ENCODE results near the gene LUC7L2. TPM values are rescaled to one million over a fixed set of nuclear protein-coding genes. Genes with fewer than 3 reads are reported as not detected.

LUC7L2 gene
- total and polyA plus RNA-seq, 2 of the 8 experiments (the other 6 are each of a cell fraction or from before 2014, with no cell fraction given): 22.9 to 67.8 TPM

GRCh38 chr7:139351027-139351426 is 8.7 kb upstream of the LUC7L2 start (continued):
- TF ChIP-seq USF2 (IDR thresholded peaks at IDR 0.05; ENCODE audit: low read length) (no peak), SRF (IDR thresholded peaks at IDR 0.05; ENCODE audit: low read depth, low read length) (no peak), KDM5A (IDR thresholded peaks at IDR 0.05; ENCODE audit: low read length) (no peak)

Measured in H1 (cell line).